Measurements from ENCODE around the gene MAP4K5.

MAP4K5 gene

GRCh38 chr14:50399251-50400032 is 132.9 kb downstream of the MAP4K5 start:
- no peak for DNase-seq (ENCODE audit: low spot score)

DNA sequence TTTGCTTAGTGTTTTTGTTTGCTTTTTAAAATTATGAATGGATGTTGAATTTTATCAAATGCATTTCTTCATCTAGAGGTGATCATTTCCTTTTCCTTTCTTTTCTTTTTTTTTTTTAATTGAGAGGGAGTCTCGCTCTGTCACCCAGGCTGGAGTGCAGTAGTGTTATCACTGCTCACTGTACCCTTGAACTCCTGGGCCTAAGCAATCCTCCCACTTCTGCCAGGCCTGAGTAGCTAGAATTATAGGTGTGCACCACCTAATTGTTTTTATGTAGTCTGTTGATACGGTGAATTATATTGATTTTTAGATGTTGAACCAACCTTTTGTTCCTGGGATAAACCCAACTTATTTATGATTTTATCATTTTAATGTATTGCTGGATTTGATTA is 134.2 kb downstream of the MAP4K5 start:
- DNase-seq (ENCODE audit: low spot score): no peak

DNA sequence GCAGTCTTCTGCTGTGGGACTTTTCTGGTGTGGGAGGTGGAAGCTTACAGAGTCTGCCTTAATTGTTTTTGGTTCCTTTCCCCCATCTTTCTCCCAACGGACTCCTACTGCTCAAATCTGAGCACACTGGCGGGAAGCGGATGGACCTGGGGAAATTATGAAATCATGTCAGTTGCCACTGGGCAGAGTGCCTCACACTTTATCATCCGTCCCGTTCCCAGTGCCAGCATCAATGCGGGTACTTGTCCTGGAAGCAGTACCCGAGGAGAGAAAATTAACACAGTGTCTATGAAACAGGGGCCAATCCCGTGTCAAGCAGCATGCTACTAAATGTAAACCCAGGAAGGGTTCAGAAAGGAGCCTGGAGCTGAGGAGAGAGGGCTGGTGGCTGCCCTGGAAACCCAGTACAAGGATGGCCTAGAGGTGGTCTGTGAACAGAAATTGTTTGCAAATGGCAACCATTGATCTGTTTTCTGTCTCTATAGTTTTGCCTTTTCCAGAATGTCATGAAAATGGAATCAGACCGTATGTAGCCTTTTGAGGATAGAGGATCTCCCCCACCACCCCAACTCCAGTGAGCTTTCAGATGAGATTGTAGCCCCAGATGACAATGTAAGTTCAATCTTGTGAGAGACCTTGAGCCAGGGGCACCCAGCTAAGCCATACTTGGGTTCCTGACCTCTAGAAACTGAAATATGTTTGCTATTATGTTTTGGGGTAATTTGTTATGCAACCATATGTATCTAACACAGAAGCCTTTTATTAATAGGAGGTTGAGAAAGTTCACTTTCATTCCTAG is 134.8 kb downstream of the MAP4K5 start:
- no peak for DNase-seq (ENCODE audit: low spot score)

- DNase-seq (ENCODE audit: low spot score): peak; percentile 10
Observed at GRCh38 chr14:50396631-50397389, 135.6 kb downstream of the MAP4K5 start, which contains the start of gene CDKL1. Gene CDKL1, minus strand, starts transcription at chr14:50396881. Its CDS starts 1,013 bp downstream, at chr14:50395868.

- DNase-seq (ENCODE audit: low spot score): no peak
Observed at GRCh38 chr14:50395448-50395847, 136.9 kb downstream of the MAP4K5 start.

DNA sequence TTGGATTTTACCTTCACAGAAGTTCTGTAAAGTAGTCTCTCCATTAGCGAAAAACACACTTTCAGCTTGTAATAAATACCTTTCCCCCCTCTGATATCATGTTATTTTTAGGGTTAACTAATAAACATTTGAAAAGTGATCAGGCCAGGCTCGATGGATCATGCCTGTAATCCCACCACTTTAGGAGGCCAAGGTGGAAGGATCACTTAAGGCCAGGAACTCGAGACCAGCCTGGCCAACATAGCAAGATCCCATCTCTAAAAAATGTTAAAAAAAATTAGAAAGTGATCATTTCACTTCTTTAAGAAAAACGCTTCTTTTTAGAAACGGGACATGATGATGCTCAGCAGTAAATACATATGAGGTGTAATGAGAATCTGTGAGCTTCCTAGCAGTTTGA is 137.7 kb downstream of the MAP4K5 start:
- no peak for DNase-seq (ENCODE audit: low spot score)

DNA sequence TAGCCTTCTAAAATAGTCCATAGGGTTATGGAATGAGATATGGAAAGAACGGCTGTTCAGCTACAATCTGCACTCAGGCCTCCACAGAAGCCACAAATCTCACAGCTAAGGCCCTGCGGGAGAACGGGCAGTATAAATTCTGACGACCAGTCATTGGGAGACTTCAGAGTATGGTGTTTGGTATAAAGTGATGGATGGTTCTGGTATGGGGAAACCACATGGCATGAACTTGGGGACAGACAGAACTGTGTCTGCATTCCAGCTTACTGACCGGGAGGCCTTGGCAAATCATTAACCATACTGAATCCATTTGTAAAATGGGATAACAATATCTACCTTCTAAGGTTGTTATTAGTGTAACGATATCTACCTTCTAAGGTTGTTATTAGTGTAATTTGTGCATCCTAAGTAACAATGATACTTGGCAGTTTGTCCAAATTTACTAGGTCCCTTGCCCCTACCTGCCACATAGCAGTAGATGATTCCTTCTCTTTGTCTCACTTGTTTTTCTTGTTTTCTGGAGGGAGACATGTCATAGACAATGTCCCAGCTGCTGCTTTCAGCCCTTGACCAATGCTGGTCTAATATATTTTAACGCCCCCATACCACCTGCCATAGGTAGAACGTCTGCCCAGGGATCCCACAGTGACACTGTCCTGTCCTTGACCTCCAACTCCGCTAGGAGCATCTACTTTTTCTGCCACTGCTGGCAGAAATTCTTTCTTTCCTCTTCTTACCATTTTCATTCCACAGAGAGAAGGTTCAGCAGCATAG is 142.5 kb downstream of the MAP4K5 start:
- no peak for DNase-seq (ENCODE audit: low spot score)

DNA sequence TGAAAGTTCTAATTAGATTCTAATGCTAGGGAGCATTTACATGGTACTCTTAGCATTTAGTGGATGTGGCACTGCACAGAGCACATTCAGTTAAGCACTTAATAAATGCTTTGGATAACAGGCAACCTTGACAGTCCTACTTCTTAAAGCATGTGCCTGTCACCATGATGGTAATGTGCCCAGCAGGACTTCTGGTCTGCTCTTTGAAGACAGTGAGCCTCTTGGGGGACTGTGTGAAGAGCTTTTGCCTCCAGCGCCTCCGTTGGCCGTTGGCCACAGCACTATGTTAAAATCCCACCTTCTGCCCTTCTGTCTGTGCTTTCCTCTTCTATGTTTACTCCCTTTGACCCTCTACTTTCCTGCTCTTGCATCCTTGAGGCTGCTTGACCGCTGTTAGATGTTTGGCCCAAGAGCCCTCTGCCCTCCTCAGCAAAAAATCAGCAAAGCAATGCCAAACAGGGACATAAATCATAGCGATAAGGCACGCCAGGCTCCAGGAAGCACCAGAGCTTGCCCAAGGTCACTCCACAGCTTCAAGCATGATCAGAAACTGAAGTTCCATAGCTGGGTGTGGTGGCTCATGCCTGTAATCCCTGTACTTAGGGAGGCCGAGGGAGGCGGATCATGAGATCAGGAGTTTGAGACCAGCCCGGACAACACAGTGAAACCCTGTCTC is 144.0 kb downstream of the MAP4K5 start:
- no peak for DNase-seq (ENCODE audit: low spot score)

GRCh38 chr14:50387548-50387947 is 144.8 kb downstream of the MAP4K5 start:
- DNase-seq (ENCODE audit: low spot score): no peak

GRCh38 chr14:50383618-50384225 is 148.6 kb downstream of the MAP4K5 start:
- no peak for DNase-seq (ENCODE audit: low spot score)

GRCh38 chr14:50381823-50382287 is 150.5 kb downstream of the MAP4K5 start:
- DNase-seq (ENCODE audit: low spot score): no peak

DNA sequence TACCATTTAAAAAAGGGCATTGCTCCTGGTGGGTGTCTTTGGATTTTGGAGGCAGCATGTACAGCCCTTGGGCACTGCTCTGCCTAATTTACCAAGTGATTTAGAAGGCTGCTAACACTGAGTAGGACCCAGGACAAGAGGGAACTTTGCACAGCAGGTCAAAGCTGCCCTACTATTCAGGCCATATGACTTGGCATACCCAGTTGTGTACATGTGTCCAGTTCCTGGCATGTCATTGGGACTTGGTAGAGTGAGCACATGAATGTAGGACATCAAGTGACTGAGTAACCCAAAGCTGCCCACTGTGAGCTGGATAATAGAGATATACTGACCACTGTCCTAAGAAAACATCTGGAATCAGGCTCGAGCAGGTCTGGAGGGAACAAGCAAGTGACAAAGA is 151.4 kb downstream of the MAP4K5 start:
- no peak for DNase-seq (ENCODE audit: low spot score)

DNA sequence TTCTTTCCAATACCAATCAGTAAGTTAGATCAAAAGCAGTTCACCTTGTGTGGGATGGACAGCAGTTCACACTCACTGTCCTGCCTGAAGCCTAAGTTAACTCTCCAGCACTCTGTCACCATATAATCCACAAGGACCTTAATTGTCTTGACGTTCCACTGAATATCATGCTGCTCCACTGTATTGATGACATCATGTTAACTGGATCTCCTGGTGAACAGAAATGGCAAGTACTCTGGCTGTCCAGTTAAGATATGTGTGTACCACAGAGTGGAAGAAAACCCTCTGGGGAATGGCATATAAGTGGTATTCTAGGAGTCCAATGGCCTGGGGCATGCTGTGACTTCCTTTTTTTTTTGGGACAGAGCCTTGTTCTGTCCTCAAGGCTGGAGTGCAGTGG is 151.9 kb downstream of the MAP4K5 start:
- DNase-seq (ENCODE audit: low spot score): no peak

DNA sequence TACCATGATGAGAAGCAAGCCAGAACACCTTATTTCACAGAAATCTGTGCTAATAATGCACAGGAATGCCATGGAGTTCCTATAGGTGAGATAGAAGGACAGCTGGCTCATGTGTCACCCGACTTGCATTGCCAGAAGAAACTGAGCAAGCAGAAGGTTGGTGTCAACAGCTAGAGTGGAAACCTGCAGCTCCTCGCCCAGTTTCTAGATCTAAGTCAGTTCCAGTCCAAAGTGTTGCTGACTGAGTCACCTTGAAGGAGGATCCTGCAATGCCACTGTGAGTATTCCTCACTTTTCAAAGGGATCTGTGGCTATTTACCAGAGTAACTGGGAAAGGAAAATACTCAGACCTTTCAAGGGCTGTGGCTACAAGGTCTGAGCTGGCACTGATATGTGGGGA is 152.8 kb downstream of the MAP4K5 start:
- DNase-seq (ENCODE audit: low spot score): no peak

DNA sequence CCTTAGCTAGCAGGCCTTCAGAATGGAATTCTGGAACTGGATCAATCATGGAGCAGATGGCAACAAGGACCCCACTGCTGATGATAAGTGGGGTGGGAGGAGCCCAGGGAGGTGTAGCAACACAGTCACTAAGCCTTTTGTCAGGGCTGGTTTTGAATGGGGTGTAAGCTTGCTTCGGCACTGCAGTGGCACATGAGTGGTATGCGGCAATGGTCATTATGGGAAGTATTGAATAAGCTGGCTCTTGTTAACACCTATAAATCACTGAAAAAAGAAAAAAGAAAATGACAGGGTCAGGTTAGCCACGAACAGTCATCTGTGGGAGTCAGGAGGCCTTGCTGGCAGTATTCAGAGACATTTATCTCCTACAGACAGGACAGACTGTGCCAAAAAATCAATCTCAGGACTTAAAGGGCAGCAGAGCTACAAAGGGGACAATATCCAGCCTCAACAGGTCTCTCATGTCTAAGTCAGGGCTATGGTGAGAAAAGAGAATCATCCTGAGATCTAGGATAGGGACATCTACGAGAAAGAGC is 154.8 kb downstream of the MAP4K5 start:
- no peak for DNase-seq (ENCODE audit: low spot score)

DNA sequence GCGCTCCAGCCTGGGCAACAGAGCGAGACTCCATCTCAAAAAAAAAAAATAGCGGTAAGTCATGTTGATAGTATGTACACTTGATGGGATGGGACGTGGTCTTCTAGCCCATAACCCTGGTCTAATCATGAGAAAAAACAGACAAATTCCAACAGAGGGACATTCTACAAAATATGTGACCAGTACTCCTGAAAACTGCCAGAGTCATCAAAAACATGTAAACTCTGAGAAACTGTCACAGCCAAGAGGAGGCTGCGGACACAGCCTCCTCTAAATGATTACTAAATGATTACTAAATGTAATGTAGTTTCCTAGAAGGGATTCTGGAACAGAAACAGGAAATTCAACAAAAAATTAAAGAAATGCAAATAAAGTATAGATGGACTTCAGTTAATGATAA is 156.6 kb downstream of the MAP4K5 start:
- no peak for DNase-seq (ENCODE audit: low spot score)

GRCh38 chr14:50373959-50374358 is 158.4 kb downstream of the MAP4K5 start:
- DNase-seq (ENCODE audit: low spot score): no peak

DNA sequence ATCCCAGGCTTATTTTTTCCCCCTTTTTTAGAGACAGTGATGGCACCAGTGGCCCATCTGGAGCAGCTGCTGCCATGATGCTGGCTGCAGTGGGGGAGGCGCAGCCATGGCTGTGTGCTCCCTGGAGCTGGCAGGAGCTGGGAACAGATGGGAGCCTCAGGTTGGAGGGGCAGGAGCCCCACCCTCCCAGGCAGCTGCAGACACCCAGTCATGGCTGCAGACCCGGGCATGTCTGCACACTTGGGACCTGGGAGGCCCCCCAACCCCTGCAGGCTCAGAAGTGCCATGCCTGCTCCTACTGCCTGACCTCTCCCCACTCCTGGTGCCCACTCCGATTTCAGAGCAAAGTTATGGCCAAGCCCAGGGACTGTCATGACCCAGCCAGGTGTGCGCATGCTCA is 160.8 kb downstream of the MAP4K5 start:
- no peak for DNase-seq (ENCODE audit: low spot score)
